Activated CD4-positive, CD25-positive, alpha-beta regulatory T cell (primary cell): ENCODE measurements around the gene EPB41L2.

ENCODE experiments used
- DNase-seq, 4 experiments: peaks; one replicate each; lab custom pipeline; 2025; lab: John Stamatoyannopoulos, UW

EPB41L2 gene

DNA sequence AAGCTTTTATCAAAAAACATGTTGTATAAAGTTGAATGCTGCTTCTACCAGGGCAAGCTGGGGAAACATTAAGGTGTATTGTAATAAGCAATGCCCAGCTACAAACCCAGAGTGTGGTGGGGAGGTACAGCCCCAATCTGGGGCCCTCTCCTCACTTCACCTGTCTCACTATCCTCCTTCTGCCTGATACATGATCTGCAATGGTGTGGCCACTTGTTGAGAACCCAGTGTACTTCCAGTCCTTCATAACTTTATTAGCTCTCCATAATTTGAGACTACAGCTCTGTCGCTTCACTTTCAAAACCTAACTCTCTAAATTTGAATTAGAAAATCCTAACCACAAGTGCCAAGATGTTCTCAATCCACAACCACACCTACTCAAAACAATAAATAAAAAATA, 84.9 kb downstream of the EPB41L2 start:
- DNase-seq: no peak

DNA sequence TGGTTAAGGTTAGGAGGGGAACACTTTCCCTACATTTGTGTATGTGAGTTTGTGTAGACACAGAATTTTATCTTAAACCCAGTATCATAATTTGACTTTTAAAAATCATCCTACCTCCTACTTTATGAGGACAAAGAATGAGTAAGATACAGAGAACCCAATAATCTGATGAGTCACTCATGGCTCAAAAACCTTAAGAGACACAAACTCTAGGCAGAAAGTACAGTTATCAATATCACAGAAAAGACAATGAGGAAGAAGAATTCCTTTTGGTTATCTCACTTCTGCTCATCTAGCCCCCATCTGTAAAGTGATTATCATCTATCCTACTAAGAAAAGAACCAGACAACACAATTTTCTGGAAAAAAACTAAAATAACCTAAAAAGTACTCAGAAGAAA, 87.7 kb downstream of the EPB41L2 start:
- DNase-seq: no peak

DNA sequence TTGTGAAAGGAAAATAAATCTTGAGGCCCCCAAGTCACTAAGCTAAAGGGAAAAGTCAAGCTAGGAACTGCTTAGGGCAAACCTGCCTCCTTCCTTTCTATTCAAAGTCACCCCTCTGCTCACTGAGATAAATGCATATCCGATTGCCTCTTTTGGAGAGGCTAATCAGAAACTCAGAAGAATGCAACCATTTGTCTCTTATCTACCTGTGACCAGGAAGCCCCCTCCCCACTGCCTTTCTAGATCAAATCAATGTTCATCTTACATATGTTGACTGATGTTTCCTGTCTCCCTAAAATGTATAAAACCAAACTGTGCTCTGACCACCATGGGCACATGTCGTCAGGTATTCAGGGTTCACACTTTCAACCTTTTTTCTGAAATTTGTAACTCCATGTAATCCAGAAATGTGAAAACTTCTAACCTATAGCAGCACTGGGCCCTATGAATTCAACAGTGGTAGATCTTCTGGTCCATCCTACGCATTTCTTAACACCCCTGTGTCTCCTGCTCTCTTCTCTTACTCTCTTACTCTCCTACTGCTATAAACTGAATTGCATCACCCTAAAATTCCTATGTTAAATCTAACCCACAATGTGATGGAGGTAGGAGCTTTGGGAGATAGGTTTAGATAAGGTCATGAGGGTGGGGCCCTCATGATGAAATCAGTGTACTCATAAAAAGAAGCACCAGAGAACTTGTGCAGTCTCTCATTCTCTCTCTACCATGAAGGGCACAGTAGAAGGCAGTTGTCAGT, 89.3 kb downstream of the EPB41L2 start:
- DNase-seq: no peak

DNA sequence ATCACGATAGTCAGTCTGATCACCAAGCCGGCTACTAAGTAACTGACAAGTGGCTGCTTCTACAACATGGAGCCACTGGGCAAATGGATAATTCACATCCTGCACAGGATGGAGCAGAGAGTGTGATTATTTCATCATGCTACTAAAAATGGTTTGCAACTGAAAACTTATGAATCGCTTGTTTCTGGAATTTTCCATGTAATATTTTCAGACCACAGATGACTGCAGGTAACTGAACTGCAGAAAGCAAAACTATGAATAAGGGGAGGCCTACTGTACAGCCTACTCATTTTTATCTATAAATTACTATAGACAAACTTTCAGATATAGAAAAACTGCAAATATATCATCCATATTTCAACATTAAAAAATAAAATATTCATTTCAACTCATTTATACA, 91.5 kb downstream of the EPB41L2 start:
- DNase-seq: no peak

DNA sequence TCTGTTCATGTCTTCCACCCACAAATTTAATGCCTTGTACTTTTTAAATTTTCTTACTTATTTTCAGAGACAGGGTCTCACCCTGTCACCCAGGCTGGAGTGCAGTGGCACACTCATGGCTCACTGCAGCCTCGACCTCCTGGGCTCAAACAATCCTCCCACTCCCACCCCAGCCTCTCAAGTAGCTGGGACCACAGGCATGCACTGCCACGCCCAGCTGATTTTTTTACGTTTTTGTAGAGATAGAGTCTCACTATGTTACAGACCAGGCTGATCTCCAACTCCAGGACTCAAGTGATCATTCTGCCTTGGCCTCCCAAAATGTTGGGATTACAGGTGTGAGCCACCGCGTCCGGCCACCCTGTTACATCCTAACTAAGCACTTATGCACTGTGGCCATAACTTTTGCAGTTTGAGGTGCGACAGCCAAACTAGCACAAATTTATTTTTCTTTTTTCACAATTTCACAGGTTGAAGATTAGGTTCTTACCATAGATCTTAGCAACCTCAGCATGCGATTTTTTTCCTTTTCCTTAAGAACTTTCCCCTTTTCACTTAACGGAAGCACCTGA, 92.1 kb downstream of the EPB41L2 start:
- DNase-seq: no peak

DNA sequence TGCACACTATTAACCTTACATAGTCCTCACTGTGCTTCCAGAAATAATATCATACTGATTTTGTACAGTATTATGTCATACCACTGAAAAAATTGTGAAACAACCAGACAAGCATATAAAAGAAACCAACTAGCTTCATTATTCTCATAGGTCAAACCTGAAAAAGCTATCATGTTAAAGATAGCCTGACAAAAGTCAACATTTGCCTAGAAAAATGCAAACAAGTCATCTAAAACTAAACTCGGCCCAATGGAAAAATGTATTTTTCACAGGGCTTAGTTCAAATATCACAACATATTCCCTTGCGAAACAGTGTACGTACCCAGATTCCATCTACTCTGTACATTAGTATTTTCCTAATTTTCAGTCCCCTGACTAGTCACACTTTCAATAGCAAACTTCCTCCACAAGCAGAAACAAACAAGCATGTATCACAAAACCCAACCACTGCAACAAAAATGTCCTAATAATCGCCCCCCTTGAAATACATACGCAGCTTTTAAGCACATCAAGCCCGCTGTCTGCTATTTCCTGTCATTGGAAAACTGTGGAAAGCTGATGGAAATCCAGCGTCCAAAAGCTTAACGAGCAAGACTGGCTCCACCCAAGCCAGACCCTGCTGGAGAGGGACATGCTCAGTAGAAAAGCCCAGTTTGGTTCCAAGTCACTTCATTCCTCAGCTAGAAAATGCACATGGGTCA, 93.1 kb downstream of the EPB41L2 start:
- DNase-seq: no peak

GRCh38 chr6:130969166-130969565, 93.9 kb downstream of the EPB41L2 start:
- DNase-seq: no peak

DNA sequence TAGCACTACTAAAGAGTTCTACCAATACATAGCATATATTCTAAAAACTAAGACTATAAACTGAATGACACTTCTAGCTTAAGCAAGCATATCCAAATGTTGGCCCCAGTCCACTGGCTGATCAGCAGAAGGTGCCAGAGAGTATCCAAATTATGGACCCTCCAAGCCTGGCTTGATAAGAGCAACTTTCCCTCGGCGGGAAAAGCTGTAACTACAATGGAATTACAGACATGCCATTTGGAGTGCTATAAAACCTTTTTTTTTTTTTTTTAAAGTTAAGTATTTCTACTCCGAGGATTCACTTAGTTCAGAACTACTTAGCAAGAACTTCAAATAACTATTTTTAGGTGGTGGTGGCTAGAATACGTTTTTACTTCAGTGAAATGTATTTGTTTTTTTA, 94.6 kb downstream of the EPB41L2 start:
- DNase-seq: no peak

GRCh38 chr6:130967502-130968445, 95.3 kb downstream of the EPB41L2 start:
- no peak for DNase-seq

- no peak for DNase-seq
These were observed 96.6 kb downstream of the EPB41L2 start for GRCh38 chr6:130966344-130966980.

DNA sequence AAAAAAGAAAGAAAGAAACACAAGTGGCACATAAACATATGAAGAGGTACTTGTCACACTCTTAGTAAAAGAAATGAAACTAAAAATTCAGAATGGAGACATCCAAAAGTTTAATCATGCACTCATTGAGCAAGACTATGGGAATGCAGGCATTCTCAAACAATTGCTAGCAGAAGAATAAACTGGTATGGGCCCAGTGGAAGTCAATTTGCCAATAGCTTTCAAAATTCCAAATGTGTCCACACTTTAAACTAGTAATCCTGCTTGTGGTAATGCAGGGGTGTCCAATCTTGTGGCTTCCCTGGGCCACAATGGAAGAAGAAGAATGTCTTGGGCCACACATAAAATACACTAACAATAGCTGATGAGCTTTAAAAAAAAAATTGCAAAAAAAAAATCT, 97.4 kb downstream of the EPB41L2 start:
- no peak for DNase-seq

DNA sequence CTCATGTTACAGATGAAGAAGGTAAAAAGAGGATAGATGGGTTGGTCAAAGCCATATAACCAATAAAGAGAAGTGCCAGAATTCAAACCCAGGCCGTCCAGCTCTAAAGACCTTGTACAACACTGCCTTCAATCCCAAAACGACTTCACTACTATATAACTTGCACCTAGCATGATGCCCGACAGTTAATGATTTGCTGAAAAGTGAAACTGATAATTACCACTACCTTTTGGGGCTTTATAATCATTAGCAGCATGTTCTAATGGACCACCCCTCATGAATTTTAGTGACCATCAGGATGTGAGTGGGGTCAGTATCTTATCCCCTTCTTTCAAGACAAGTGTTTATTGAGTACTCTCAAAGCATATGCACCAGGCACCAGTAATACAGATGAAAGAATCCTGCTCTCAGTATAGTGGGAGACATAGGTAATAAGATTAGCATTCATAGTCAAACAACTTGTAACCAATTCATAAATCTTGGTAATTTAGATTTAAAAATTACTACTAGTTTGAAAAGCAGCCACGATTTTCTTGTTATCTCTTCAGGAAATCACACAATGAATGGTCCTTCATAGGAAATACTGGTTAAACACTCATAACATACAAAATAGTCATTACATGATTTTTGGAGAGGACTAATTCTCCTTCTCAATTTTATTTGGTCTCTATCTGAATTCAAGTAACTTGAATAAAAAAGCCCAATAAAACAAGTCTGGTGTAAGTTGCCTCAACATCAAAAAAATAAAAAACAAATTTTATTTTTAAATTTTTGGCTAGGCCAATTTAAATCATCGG, 98.0 kb downstream of the EPB41L2 start:
- no peak for DNase-seq

DNA sequence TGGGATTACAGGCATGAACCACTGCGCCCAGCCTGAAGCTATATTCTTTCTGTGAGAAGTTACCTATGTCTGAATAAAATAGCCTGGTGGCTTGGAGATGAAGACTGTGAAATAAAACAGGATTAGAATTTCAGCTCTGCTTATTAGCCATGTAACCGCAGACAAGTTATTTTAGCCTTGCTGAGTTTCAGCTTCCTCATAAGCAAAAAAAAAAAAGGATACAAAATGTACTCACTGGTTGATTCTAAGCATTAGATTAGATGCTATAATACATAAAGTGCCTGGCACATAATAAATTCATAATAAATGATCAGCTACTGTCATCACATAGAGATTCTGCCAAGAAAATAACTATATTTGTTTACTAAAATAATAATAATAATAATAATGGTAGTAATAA, 98.8 kb downstream of the EPB41L2 start:
- DNase-seq: no peak

GRCh38 chr6:130962966-130963365, 100.1 kb downstream of the EPB41L2 start:
- DNase-seq: no peak

DNA sequence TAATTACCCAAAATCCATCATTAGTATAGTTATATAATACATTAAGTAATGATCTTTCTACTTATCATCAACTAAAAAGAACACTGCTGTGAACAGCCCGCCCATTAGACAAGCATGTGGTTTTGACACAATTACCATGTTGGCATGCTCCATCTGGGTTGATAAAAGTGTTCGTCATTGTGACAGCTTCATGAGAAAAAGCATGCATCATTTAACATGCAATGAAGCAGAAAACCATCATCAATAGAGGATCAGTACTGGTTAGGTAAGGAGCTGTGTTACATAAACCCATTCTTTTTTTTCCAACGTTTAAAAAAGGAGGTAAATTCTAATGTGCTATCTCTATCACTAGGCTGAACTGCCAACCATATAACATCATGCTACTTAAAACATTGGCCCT, 101.9 kb downstream of the EPB41L2 start:
- no peak for DNase-seq

DNA sequence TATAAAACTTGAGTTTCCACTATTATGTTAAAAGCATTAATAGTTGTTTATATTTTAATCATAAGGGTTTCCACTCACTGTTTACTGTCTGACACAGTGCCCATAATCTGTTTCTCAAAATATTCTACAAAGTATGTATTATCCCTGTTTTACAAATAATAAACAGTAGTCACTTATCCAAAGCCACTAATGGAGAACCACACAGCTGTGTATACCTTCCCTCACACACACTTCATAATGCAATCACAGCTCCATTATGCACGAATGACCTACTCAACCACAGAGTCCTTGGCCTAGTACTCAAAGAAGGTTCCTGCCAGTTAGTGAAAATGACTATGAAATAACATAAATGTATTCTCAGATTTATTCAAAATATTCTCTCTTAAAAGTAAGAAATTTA, 103.1 kb downstream of the EPB41L2 start:
- no peak for DNase-seq

- no peak for DNase-seq
These were observed 104.6 kb downstream of the EPB41L2 start for GRCh38 chr6:130958468-130958867.

DNA sequence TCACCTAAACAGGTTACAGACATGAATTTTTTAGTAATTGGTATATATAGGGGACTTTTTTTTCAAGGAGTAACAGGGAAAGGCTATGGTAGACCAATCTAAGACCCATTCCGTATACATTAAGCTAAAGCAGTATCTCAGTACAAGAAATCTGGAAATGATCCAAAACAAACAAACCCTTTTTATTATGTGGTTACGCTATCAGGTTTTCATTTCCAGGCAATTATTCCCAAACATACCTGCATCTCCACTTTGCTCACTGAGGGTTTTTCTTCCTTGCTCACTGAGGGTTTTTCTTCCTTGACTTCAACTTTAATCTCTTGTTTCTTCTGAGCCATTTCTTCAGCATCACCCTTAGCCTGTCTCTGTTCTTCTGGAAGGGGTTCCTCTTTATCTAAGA, 107.3 kb downstream of the EPB41L2 start:
- DNase-seq: no peak

GRCh38 chr6:130949553-130949952, 113.5 kb downstream of the EPB41L2 start:
- DNase-seq: no peak

GRCh38 chr6:130947464-130947863, 115.6 kb downstream of the EPB41L2 start:
- DNase-seq: no peak

- no peak for DNase-seq
These were observed 117.0 kb downstream of the EPB41L2 start for GRCh38 chr6:130946076-130946475.
